Nephron (organoid): ENCODE measurements around the gene TMEM39B.

Source experiments
- H3K27ac Mint-ChIP-seq, 3 experiments: 2 replicates each; pipeline ENCODE4 v1.8.0; 2020; ENCODE audit warnings: mixed read lengths in 3 of 3, mild to moderate bottlenecking in 2 of 3, moderate library complexity in 1 of 3
- H3K27me3 Mint-ChIP-seq: 2 replicates; pipeline ENCODE4 v1.8.0; 2021; ENCODE audit warnings: low read depth, mild to moderate bottlenecking, moderate library complexity, mixed read lengths
- H3K36me3 Mint-ChIP-seq: 2 replicates; pipeline ENCODE4 v1.8.0; 2020; ENCODE audit warnings: low read depth, mixed read lengths
- H3K4me1 Mint-ChIP-seq: 2 replicates; pipeline ENCODE4 v1.8.0; 2020; ENCODE audit warnings: mixed read lengths
- H3K4me3 Mint-ChIP-seq, 3 experiments: 2 replicates each; pipeline ENCODE4 v1.8.0; 2020; ENCODE audit warnings: mild to moderate bottlenecking in 3 of 3, mixed read lengths in 3 of 3, moderate library complexity in 2 of 3
- H3K9me3 Mint-ChIP-seq: 2 replicates; pipeline ENCODE4 v1.8.0; 2020; ENCODE audit warnings: mixed read lengths
- TF ChIP-seq, protein P1 (sequence below), 3 experiments: fragments of 200-600 bp; sonication (generic); IDR thresholded peaks; one replicate each; pipeline ENCODE4 v1.5.0; 2021; ENCODE audit warnings: antibody characterized with exemption in 3 of 3; ENCODE audit not compliant: unreplicated experiment in 3 of 3

TMEM39B gene

DNA sequence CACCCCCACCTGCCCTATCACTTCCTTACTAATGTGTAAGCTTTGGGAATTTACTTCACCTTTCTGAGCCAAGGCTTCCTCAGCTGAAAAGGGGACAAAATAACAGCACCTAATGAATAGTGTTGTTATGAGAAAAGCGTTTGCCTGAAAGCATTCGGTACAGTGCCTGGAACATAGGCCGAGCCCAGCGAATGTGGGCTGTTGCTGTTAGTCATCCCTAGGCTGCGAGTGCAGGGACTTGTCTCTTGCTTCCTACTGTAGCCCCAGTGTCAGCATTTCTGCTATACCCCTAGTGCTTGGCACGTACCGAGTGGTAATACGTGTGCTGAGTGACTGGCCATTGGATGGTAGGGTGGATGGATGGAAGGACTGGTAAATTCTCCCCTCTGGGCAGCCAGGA is 18.4 kb downstream of the TMEM39B start:
- Mint-ChIP-seq H3K27me3 (no peaks in the 10 kb centered on the region), H3K4me3 (no peak overlapping the region), H3K4me1 (no peaks in the 10 kb centered on the region), H3K36me3 (peaks cover 59% of the 10 kb centered on the region), H3K27ac (no peak overlapping the region), H3K9me3 (no peaks in the 10 kb centered on the region)
- TF ChIP-seq, protein P1, sequence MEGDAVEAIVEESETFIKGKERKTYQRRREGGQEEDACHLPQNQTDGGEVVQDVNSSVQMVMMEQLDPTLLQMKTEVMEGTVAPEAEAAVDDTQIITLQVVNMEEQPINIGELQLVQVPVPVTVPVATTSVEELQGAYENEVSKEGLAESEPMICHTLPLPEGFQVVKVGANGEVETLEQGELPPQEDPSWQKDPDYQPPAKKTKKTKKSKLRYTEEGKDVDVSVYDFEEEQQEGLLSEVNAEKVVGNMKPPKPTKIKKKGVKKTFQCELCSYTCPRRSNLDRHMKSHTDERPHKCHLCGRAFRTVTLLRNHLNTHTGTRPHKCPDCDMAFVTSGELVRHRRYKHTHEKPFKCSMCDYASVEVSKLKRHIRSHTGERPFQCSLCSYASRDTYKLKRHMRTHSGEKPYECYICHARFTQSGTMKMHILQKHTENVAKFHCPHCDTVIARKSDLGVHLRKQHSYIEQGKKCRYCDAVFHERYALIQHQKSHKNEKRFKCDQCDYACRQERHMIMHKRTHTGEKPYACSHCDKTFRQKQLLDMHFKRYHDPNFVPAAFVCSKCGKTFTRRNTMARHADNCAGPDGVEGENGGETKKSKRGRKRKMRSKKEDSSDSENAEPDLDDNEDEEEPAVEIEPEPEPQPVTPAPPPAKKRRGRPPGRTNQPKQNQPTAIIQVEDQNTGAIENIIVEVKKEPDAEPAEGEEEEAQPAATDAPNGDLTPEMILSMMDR (IDR thresholded peaks at IDR 0.05; ENCODE audit: unreplicated experiment in 3 of 3): no peak

DNA sequence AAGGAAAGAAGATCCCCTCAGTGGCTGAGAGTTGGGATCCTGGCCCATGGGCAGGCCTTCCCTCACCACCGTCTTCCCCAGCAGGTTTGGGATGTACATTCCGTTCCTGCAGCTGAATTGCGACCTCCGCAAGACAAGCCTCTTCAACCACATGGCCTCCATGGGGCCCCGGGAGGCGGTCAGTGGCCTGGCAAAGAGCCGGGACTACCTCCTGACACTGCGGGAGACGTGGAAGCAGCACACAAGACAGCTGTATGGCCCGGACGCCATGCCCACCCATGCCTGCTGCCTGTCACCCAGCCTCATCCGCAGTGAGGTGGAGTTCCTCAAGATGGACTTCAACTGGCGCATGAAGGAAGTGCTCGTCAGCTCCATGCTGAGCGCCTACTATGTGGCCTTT is 18.9 kb downstream of the TMEM39B start:
- TF ChIP-seq, protein P1 (IDR thresholded peaks at IDR 0.05; ENCODE audit: unreplicated experiment in 3 of 3): no peak
- H3K27ac Mint-ChIP-seq: no peak overlapping the region
- no peaks in the 10 kb centered on the region for H3K9me3 Mint-ChIP-seq
- H3K36me3 Mint-ChIP-seq: peaks cover 57% of the 10 kb centered on the region
- no peak overlapping the region for H3K4me3 Mint-ChIP-seq
- H3K4me1 Mint-ChIP-seq: no peaks in the 10 kb centered on the region
- H3K27me3 Mint-ChIP-seq: no peaks in the 10 kb centered on the region

DNA sequence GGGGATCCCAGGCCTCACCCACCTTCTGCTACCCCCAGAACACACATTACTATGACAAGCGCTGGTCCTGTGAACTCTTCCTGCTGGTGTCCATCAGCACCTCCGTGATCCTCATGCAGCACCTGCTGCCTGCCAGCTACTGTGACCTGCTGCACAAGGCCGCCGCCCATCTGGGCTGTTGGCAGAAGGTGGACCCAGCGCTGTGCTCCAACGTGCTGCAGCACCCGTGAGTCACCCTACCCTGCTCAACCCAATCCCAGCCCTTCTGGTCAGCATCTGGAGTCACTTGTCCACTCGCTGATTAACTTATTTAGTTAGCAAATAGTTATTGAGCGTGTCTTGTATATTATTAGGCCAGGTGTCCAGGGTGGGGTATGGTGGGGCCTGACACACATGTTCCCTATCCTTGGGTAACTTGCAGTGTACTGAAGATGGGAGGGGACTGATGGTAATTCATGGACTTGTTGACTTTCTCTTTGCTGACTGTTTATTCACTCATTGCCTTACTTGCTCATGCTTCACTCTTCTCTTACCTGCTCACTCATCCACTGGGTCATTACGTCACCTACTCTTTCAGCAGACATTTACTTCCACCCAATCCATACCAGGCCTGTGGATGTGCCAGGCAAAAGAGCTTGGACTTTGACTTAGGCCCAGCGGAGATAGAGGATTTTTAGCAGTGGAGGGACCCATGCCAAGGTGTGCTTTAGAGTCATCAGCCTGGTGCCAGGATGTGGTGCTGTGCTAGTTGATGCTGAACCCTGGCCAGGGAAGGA is 22.2 kb downstream of the TMEM39B start:
- no peaks in the 10 kb centered on the region for H3K4me1 Mint-ChIP-seq
- no peak overlapping the region for H3K27ac Mint-ChIP-seq
- TF ChIP-seq, protein P1 (IDR thresholded peaks at IDR 0.05; ENCODE audit: unreplicated experiment in 3 of 3): no peak
- peaks cover 64% of the 10 kb centered on the region for H3K36me3 Mint-ChIP-seq
- no peaks in the 10 kb centered on the region for H3K9me3 Mint-ChIP-seq
- H3K4me3 Mint-ChIP-seq: no peak overlapping the region
- no peaks in the 10 kb centered on the region for H3K27me3 Mint-ChIP-seq

DNA sequence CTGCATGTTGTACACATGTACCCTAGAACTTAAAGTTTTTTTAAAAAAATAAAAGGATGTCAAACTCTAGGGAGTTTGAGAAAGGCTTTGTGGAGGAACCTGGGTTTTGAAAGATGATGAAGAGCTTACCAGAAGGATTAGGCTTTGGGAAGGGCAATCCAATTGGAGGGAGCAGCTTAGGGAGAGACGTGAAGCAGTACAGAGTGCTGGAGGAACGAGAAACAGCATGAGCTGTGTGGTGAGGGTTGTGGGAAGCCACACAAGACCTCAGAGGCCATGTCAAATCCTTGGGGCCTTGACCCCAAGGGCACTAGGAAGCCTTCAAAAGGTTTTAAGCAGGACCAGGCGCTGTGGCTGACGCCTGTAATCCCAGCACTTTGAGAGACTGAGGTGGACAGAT is 26.7 kb downstream of the TMEM39B start:
- no peaks in the 10 kb centered on the region for H3K4me1 Mint-ChIP-seq
- no peak overlapping the region for H3K27ac Mint-ChIP-seq
- no peaks in the 10 kb centered on the region for H3K27me3 Mint-ChIP-seq
- H3K4me3 Mint-ChIP-seq: no peak overlapping the region
- peaks cover 54% of the 10 kb centered on the region for H3K36me3 Mint-ChIP-seq
- TF ChIP-seq, protein P1 (IDR thresholded peaks at IDR 0.05; ENCODE audit: unreplicated experiment in 3 of 3): no peak
- H3K9me3 Mint-ChIP-seq: no peaks in the 10 kb centered on the region

DNA sequence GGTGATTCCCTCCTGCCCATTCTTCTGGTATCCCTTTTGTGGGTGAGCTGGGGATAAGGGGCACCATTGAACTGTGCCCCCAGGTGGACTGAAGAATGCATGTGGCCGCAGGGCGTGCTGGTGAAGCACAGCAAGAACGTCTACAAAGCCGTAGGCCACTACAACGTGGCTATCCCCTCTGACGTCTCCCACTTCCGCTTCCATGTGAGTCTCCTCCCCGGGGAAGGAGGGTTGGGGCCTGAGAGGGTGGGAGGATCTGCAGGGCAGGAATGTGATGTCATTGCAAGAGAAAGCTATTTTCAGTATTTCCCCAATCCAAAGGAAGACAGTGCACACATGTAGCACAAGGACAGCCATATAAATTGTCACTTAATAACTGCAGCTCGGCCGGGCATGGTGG is 27.6 kb downstream of the TMEM39B start:
- no peaks in the 10 kb centered on the region for H3K4me1 Mint-ChIP-seq
- H3K27me3 Mint-ChIP-seq: no peaks in the 10 kb centered on the region
- no peaks in the 10 kb centered on the region for H3K9me3 Mint-ChIP-seq
- H3K4me3 Mint-ChIP-seq: no peak overlapping the region
- H3K36me3 Mint-ChIP-seq: peaks cover 46% of the 10 kb centered on the region
- TF ChIP-seq, protein P1 (IDR thresholded peaks at IDR 0.05; ENCODE audit: unreplicated experiment in 3 of 3): no peak
- no peak overlapping the region for H3K27ac Mint-ChIP-seq
